Activated T-helper 1 cell treated with anti-CD3 and anti-CD28 coated beads, Interleukin-2, amount 50 U/mL, for 16 hours (primary cell): Measurements from ENCODE around the gene C6orf136.
"Not testable (repeated sequence)": the region's sequence is repeated elsewhere in the genome, so short reads cannot be mapped to it uniquely, and the experiment has no call there.

ENCODE experiments used
- DNase-seq, 2 donors: peaks; one replicate each; pipeline ENCODE4 v3.0.0-alpha.2; 2020; ENCODE audit warnings: low read depth in 1 of 2, low spot score in 1 of 2

The C6orf136 gene

DNA sequence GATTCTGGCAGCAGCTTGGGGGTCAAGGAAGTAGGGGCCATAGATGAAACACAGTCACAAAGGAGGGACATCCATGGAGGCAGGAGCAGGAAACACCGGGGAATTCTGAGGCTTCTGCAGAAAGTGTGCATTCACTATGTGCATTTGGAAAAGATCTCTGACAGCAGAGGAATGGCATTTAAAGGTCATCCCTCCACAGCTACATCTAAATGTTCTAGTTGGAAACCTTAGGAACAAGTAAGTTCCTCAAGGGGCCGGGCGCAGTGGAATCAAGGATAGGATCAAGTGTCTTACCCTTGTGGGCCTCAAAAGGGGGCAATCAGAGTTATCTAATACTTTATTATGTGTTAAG lies 8.8 kb downstream of the C6orf136 start:
- no peak for DNase-seq

DNA sequence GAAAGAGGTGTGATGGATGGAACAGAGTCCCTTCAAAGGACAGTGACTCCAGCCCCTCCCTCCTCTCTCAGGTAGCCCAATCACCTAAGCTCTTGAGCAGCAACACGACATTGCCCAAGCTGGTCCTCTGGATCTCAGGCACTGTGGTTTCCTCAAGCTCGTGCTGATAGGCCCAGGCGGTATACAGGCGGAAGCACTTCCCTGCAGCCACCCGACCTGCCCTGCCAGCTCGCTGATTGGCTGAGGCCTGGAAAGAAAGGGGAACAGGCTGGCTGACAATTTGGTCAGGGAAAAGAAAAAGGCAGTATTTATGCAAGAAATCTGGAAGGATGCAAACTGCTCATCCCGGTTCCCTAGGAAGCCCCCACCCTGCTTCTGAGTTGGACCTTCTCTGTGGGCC lies 9.6 kb downstream of the C6orf136 start:
- DNase-seq: no peak

DNA sequence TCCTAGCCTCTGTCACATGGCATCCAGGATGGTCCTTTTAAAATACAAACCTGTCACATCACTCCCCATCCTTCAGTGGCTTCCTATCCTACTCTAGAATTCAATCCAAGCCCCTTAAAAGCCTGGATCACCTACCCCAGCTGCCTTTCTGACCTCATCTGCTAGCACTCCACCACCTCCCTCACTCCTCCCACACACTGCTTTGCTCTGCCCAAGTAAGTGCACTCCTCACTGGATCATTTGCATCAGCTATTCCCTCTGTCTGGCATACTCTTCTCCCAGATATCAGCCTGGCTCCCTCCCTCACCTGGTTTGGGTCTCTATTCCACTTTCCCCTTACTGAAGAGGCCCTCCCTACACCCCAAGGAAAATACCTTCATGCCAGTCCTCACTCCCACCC lies 10.5 kb downstream of the C6orf136 start:
- no peak for DNase-seq

DNA sequence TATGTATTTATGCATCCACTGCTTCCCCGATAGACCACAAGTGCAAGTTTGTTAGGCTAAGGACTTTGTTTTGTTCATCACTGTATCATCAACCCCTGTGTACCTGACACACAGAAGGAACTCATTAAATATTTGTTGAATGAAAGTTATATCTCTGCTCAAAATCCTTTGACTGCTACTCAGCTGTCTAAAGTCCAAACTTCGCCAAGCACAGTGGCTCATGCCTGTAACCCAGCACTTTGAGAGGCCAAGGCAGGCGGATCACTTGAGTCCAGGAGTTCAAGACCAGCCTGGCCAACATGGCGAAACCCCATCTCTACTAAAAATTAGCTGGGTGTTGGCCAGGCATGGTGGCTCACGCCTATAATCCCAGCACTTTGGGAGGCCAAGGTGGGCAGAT lies 11.0 kb downstream of the C6orf136 start:
- not testable (repeated sequence) for DNase-seq

DNA sequence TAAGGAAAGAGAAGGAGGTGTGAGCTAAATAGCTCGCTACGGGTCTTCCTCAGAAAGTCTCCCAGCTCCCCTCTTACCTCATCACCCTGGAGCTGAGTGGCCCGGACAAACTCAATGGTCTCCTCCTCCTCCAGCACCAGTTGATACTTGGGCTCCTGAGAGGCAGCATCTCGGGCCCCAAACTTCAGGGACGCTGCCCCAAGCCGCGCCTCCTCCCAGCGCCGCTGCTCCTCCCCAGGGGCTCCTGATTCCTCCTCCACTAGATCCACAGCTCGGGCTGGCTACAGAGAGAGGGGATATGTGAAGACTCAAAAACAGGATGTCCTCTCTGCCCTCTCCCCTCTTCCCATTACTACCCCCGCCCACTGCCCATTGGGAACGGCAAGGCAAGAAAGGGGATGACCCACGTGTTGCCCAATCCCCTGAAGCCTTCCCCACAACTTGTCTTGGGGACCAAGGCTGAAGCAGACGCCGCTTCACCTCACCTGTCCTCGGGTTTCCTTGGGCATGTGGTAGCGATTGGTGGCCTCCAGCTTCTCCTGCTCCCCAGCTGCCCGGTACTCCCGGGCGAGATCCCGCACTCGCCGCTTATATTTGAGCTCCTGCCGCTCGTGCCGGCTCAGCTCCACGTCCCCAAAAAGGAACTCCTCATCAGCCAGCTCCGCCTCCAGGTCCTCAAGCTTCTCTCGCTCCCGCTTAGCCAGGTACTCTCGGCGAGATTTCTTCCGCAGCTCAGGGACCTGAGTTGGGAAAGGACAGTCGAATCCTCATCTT lies 18.2 kb downstream of the C6orf136 start:
- DNase-seq: no peak

DNA sequence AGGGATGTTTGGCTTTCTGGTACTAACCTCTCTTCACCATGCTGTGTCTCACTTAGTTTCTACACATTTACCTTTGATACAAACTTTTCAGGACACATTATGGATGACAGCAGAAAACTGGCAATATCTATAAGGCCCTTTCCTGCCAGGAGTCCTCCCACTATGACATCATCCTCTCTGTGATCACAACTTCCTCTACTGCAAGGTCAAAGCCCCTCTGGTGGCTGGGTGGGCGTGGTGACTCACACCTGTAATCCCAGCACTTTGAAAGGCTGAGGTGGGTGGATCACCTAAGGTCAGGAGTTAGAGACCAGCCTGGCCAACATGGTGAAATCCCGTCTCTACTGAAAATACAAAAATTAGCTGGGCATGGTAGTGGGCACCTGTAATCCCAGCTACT lies 19.4 kb downstream of the C6orf136 start:
- not testable (repeated sequence) for DNase-seq

DNA sequence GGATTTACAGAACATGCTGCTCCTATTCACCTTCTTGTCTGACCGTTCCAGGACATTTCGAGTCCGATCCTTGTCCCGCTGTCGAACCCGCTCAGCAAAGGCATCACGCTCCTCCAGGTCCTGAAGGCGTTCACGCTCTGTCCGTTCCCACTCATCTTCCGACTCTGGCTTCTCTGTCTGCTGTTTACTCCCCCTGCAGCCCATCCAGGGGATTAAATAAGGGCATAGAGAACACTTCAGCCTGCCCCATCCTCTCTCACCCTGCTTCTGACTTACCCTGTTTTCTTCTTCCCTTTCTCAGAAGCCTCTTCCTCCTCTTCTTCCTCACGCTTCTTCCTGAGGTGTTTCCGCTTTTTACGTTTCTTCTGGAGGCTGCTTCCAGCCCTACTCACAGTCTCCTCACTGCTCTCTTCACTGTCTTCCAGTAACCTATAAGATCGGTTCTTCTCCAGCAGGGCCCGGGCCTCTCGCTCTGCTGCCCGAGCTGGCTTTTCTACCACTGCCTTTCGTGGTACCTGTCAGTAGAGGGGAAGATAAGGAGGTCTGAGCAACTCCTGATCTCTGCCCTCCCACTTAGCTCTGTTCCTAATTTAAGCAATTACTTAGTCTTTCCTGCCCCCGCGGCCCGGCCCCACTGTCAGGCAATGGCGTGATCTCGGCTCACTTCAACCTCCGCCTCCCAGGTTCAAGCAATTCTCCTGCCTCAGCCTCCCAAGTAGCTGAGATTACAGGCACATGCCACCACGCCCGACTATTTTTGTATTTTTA lies 24.0 kb downstream of the C6orf136 start:
- no peak for DNase-seq

DNA sequence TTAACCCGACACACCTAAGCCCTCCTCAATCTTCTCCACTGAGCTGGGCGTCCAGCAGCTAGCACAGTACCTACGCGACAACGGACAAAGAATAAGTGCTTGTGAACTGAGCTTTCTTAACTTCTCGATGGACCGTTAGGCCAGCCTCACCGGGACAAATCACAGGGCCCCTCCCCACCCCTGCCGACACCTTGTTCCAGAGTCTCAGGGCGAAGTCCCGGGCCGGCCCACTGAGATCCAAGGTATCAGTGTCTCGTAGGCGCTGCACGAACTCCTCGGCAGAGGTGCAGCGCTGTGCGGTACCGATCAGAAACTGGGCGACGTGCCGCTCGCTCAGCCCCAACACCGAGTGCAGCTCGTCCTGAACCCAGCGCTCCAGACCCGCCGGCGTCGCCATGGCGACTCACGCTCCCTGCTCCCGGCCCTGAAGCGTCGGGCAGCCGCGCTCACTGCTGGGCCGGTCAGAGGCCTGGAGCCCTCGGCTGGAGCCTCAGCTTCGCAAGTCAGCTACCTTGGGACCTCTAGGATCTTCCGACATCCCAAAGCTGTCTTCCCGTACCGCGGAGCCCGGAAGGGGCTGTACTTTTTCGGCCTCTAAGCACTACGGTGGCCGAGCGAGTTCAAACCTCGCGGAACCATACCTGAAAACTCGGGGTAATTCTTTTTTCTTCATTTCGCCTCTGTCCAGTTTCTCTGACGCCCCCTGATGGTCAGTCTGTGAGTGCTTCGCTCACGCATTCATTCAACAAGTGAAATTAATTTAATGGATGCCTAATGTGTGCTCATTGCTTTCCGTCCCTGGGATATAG lies 25.7 kb downstream of the C6orf136 start, which contains the start of gene DHX16:
TSS of gene DHX16 (minus strand) at position 562 of the 809 bp plus-strand sequence. CDS start at position 397, 165 bp downstream.
- DNase-seq: peak; percentile 77 to 80

DNA sequence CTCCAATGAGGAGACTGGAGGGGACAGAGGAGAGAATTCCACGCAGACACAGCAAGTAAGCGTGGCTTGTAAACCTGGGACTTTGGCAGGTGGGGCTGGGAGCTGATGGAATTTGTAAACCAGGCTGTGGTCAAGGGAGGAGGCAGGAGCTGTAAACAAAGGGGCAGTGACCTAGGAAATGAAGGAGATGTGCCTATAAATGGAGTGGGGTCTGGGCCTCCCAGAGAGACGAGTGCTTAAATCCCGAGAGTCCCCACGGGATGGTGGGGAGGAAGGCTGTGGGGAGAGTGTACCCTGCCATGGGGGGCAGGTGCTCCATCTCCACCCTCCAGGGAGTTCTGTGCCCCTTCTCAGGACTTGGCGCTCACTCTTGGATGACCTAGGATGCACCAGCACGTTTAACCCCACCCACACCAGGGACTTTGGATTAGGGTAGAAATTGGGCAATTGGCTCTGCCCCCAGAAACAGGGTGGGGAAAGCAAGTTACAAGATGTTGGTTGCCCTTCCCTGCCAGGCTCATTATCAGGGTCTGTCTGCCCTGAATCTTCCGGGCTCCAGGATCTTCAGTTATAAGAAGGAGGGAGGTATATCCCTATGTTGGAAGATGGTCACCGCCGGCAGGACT lies 29.8 kb downstream of the C6orf136 start:
- no peak for DNase-seq

DNA sequence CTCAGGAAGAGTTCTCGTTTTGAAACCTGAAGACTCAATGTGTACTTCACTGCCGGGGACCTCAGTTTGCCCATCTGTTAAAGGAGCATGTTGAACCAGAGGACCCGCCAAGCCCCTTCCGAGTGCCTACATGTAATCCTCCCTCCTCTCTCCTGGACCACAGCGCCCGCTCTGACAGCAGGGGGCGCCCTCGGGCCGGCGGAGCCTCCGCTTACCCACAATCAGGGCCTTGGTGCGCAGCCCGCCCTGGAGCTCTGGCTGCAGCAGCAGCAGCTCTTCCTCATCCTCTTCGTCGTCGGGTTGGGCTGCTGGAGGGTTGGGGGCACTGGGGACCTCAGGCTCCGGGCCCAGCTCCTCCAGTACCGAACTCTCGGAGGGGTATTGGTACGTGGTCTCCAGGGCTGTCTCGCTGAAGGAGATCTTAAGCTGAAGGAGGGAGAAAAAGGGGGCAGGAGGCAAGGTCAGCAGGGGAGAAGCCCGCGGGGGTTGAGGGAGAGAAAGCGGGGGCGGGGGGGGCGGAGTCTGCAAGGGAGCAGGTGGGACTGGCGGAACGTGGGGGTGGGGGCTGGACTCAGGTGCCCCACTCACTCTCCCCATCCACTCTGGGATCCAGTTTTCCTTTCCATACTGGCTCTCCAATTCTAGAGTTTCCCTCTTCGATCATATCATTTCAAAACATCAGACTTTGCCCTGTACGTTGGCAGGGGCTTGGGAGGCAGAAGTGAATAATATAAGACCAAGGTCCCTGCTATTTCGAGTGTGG lies 32.2 kb downstream of the C6orf136 start:
- DNase-seq: peak; percentile 90 to 93

DNA sequence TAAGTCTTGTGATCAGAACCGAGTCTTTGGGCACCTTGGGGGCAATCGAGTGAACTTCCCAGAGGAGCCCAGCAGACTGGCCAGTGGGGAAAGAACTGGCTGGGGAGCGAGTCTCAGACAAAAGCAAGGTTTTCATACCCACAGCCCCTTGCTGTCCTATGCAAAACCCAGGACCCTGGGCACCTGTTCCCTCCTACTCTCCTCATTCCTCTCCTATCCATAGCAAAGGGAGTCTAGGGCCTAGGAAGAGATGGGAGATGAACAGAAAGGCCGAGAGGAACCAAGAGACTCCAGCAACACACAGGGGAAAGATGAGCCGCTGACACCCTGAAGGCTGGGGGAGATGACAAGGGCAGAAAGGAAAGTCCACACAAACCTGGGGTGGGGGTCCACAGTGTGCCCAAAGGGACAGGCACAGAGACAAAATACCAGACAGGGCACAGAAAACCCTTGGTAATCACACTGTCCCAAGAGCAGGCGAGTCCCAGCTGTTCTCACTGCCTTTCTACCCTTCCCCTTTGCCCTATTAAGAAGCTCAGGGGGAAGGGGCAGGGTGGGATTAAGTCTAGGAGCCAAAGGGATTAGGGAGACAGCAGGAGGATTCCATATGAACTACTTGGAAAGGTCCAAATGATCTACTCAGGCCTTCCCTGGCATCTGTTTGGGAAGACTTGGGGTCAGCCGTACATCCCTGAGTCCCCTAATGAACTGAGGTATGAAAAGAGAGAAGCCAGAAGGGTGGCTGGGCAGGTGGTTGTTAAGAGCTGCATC lies 33.0 kb downstream of the C6orf136 start:
- DNase-seq: no peak

DNA sequence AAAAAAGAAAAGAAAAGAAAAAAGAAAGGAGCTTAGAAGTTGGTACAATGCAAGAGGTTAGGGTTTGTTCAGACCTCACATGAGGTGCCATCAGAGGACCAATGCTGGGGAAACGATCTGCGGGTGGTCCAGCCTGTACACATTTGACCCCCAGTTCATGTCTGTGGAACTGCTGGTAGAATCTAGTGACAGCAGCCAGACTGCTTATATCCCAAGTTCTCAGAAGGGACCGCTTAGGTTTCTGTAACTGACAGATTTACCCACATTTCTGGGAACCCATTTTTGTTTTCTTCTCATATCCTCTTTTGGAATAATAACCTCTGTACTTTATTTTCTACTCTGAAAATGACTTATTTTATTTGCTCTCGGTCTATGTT lies 34.8 kb downstream of the C6orf136 start:
- no peak for DNase-seq

DNA sequence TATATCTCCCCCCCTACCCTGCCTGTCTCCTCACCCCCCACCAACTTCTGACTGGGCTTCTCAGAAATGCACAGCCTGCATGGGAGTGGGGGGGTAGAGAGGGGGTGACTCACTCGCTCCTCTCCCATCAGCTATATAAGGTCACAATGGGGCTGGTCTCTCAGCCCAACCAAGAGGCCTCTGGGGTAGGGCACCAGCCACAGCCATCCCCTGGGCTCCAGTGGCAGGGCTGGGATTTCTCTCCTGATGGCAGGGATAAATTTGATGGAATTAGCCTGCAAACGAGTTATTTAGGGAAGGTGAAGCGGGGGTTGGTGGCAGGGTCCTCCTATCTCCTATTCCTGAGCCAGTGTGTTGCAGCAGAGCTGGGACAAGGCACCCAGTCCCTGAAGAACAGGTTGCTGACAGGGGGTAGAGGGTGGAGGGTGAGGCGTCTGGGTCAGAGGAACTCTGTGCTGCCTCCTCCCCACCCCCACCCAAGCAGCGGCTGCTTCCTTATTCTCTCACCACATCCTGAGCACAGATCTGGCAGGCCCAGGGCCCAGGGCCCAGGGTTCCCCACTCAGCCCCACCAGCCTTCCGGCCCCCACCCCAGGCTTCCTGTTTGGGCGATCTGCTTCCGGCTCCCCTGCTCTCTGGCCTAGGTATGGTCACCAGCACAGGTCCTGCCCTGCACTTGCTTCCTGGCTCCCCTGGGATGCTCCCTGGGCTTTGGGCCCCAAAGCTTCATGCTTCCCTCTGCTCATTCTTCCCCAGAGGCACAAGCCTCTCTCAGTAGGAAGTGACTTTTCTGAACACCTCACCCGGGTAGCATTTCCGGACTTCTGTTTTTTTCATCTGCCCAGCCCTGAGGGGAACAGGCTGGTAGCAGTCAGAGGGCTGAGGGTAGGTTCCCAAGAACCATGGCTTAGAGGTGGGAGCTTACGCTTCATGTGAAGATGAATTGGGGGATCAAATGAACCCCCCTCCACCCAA lies 35.5 kb downstream of the C6orf136 start:
- peak; percentile 78 to 85 for DNase-seq

DNA sequence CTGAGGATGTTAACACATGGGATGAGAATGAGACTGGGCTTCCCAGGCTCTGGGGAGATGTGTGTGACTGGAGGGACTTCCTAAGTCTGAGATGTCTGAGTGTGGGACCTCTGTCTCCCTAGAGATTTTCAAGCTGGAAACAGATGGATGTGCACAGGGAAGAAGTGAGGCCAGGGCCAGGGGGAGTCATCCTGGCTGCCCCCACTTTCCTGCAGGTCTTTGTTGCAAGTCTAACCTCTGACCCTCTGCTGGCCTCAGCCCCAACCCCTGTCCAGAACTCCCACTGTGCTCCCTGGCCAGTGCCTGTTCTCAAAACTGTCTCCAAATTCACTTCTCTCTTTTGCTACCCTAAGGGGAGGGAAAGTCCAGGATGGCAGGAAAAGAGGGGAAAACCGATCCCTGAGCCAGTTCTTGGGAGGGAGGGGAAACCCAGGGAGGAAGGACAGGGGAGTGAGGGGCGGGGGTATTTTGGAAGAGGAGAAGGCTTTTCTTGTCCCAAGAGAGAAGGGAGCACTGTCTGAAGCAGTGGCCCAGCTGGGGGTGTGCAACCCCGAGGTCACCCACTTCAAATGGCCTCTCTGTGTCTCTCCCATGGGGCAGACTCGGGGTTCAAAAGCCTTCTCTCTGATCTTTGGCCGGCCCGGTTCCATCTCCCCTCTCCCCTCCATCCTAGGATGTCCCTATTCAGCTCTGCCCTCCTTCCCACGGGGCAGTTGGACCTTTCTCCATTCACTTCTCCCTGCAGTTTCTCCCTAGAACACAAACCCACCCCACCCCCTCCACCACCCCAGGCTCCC lies 36.4 kb downstream of the C6orf136 start:
- DNase-seq: no peak

DNA sequence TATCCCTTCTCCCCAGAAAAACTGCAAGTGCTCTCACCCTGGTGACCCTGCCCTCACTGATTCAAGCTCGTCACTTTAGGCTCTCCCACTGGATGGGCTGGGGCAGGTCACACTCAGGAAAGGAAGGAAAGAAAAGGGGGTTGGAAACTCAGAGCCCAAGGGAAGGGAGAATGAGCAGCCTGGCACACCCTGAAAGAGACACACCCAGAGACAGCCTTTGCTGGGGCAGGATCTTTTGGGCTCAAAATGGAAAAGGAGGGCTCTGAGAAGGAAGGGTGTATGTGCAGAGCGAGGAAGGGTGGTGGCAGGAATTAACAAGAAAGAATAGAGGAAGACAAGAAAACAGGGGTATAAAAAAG lies 37.0 kb downstream of the C6orf136 start:
- no peak for DNase-seq

DNA sequence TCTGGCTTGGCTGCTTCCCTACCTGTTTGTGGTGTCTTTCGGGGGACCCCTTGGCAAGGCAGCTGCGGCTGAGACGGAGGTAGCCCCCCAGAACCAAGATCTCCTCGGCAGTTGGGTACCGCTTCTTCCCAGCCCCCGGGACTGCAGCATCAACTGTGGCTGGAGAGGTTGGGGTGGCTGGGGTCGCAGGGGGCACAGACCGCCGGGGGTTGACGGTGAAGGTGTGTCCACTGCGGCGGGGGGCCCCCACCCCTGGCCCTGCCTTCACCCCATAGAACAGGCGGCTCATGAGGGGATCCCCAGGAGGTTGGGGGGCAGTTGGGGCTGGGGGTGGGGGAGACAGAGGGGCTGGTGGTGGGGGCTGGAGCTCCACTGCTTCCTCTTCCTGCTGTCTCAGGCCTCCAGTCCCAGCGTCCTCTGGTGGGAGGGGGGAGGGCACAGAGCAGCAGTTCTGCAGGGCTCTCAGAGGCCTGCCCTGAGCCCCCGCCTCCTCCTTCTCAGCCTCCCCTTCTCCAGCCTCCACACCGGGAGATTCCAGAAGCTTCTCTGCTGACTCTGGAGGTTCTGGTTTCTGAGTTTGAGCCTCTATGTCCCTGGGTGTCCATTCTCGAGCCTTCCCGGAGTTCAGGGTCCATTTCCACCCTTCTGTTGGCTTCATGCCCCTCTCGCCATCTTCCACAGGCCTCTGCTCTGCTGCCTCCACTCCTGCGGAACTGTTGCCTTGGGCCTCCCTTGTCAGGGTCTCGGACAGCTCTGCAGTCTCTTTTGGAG lies 37.6 kb downstream of the C6orf136 start:
- DNase-seq: peak in 1 of 2 donors; percentile 30
